Heart left ventricle (tissue), 13 donors: Measurements from ENCODE around the gene ZFPM1.

ENCODE experiments used
- CTCF ChIP-seq, 12 donors: fragments of 200-600 bp; sonication (generic) in 4 of 12; IDR thresholded peaks; one replicate each; pipeline versions ENCODE4 v1.5.0 to v1.8.0; 2018 to 2022; ENCODE audit warnings: antibody characterized with exemption in 12 of 12, mild to moderate bottlenecking in 5 of 12
- POLR2A ChIP-seq, 2 donors: fragments of 450-650 bp; IDR thresholded peaks; one replicate each; pipeline ENCODE4 v1.6.1; 2017; ENCODE audit warnings: antibody characterized with exemption in 2 of 2, mild to moderate bottlenecking in 2 of 2, moderate library complexity in 2 of 2
- donor health status: ischemic (EF 13 %, LVEDD 7.1; RV severe dilation, severe dysfunction).
- donor health status: DM: no; HTN: yes; CAD: no.
- donor health status: DM: no; HTN: no; CAD: no.
- donor health status: ischemic (EF 25% LVEDD 6.9; RV normal size, moderate dysfunction).
- donor health status: ischemic (EF 25% LVEDD 5.7; RV mildly dilated, moderate dysfunction).
- donor health status: ischemic (EF 35%, LVEDD 5.7; RV mildly dilated, moderate dysfunction).
- donor health status: nonischemic (EF 11% LVEDD 7.7; RV severe dilation, severe dysfunction).
- donor health status: DM: yes; HTN: yes; CAD: no.
- donor health status: PGD.
- donor health status: ischemic (EF 29% LVEDD 5.4; RV normal size, mild dysfunction).
- donor health status: nonischemic (EF 23%, LVEDD 6.1; RV moderate dilation, normal function).

DNA sequence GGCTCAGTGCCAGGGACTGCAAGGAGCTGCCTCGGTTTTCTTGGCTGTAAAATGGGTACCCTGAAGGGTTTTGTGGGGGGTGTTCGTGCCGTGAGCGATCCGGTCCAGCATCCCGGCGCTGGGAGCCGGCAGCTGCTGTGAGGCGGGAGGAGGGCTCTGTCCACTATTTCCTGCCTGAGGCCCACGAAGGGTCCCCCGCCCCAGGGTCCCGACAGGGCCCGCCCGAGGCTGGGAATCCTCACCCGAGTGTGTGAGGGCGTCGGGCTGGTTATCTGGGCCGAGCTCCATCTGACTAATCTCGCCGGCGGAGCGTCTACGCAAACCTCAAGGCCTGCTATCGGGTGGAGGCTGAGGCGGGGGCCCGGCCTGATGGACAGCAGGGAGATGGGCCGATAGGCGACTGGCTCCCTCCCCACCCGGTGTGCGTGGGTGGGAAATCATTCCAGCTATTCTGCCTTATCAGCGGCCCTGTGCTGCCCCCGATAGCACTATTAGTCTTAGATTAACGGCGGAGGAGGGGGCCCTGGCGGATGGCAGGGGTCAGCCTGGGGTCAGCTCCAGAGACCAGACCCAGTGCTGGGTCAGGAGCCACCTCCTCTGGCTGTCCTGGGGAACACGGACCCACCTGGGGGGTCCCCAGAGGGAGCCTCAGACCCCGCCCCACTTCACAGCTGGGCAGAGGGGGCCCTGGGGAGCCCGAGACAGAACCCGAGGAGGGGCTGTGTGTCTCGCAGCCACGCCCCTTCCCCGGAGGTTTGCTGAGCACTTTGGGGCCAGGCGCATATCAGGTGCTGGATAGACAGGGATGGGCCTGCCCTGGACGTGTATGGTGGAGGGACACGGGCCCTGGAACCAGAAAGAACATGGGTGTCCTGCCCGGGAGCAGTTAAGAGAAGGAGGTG is 44.7 kb downstream of the ZFPM1 start:
- no peak for TF ChIP-seq CTCF (IDR thresholded peaks at IDR 0.05)
- no peak for TF ChIP-seq POLR2A (IDR thresholded peaks at IDR 0.05)
